PC-9 (cell line): Measurements from ENCODE around the gene CTCF.

Experiments
- EZH2 ChIP-seq: fragments of 200-600 bp; sonication (generic); IDR thresholded peaks from 2 replicates; pipeline ENCODE4 v1.8.0; 2017; ENCODE audit warnings: antibody characterized with exemption, low read depth
- TF ChIP-seq, protein P1 (sequence below): fragments of 200-600 bp; sonication (generic); conservative IDR thresholded peaks from 2 replicates; pipeline ENCODE4 v1.6.1; 2017; ENCODE audit warnings: mixed run types, antibody characterized with exemption, mild to moderate bottlenecking, moderate library complexity

DNA sequence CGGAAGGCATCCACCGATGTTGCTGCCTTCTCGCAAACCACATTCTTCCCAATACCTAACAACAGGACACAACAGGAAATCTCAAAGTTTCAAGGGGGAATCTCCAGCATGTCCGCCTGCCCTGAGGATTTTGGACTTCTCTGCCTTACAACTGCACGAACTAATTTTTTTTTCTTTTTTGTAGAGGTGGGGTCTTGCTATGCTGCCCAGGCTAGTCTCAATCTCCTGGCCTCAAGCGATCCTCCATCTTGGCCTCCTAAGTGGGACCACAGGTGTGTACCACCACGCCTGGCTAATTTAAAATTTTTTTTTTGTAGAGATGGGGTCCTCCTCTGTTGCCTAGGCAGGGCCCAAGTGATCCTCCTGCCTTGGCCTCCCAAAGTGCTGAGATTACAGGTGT, 113.7 kb downstream of the CTCF start:
- TF ChIP-seq, protein P1, sequence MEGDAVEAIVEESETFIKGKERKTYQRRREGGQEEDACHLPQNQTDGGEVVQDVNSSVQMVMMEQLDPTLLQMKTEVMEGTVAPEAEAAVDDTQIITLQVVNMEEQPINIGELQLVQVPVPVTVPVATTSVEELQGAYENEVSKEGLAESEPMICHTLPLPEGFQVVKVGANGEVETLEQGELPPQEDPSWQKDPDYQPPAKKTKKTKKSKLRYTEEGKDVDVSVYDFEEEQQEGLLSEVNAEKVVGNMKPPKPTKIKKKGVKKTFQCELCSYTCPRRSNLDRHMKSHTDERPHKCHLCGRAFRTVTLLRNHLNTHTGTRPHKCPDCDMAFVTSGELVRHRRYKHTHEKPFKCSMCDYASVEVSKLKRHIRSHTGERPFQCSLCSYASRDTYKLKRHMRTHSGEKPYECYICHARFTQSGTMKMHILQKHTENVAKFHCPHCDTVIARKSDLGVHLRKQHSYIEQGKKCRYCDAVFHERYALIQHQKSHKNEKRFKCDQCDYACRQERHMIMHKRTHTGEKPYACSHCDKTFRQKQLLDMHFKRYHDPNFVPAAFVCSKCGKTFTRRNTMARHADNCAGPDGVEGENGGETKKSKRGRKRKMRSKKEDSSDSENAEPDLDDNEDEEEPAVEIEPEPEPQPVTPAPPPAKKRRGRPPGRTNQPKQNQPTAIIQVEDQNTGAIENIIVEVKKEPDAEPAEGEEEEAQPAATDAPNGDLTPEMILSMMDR = no peak
- TF ChIP-seq EZH2 = no peak
